Stimulated activated CD8-positive, alpha-beta memory T cell treated with anti-CD3 and anti-CD28 coated beads, Interleukin-4, amount 100 ng/mL, for 1 hour (primary cell): ENCODE measurements around the gene ASCC2.

ENCODE experiments used
- DNase-seq, 2 donors: peaks; one replicate each; pipeline ENCODE4 v3.0.0-alpha.2; 2020; ENCODE audit warnings: low read depth in 2 of 2, low spot score in 1 of 2

Gene ASCC2

GRCh38 chr22:29817724-29818123 is 20.4 kb downstream of the ASCC2 start:
- DNase-seq, result no peak

- no peak for DNase-seq
Measured at GRCh38 chr22:29816980-29817379, 21.1 kb downstream of the ASCC2 start.

GRCh38 chr22:29816539-29816938 is 21.5 kb downstream of the ASCC2 start:
- DNase-seq, result no peak

GRCh38 chr22:29816128-29816527 is 21.9 kb downstream of the ASCC2 start:
- DNase-seq, result no peak

GRCh38 chr22:29815580-29815979 is 22.5 kb downstream of the ASCC2 start:
- DNase-seq, result no peak

GRCh38 chr22:29814003-29814402 is 24.1 kb downstream of the ASCC2 start:
- DNase-seq, result no peak

GRCh38 chr22:29813563-29813962 is 24.5 kb downstream of the ASCC2 start:
- no peak for DNase-seq

GRCh38 chr22:29813126-29813525 is 24.9 kb downstream of the ASCC2 start:
- DNase-seq, result no peak

- no peak for DNase-seq
Measured at GRCh38 chr22:29811377-29811776, 26.7 kb downstream of the ASCC2 start.

GRCh38 chr22:29810216-29810615 is 27.9 kb downstream of the ASCC2 start:
- DNase-seq, result no peak

GRCh38 chr22:29806196-29806595 is 31.9 kb downstream of the ASCC2 start:
- no peak for DNase-seq

GRCh38 chr22:29804985-29805384 is 33.1 kb downstream of the ASCC2 start:
- DNase-seq, result no peak

GRCh38 chr22:29803190-29803589 is 34.9 kb downstream of the ASCC2 start:
- DNase-seq, result no peak

- DNase-seq, result no peak
Measured at GRCh38 chr22:29801796-29802195, 36.3 kb downstream of the ASCC2 start.

GRCh38 chr22:29801153-29801552 is 36.9 kb downstream of the ASCC2 start:
- no peak for DNase-seq

GRCh38 chr22:29799217-29799680 is 38.8 kb downstream of the ASCC2 start:
- no peak for DNase-seq

- no peak for DNase-seq
Measured at GRCh38 chr22:29798801-29799200, 39.3 kb downstream of the ASCC2 start.

- DNase-seq, result no peak
Measured at GRCh38 chr22:29798318-29798717, 39.8 kb downstream of the ASCC2 start.

- DNase-seq, result no peak
Measured at GRCh38 chr22:29797351-29797750, 40.7 kb downstream of the ASCC2 start.

GRCh38 chr22:29795663-29796062 is 42.4 kb downstream of the ASCC2 start:
- no peak for DNase-seq

- DNase-seq, result no peak
Measured at GRCh38 chr22:29793396-29793795, 44.7 kb downstream of the ASCC2 start.

- no peak for DNase-seq
Measured at GRCh38 chr22:29790061-29790460, 48.0 kb downstream of the ASCC2 start.

GRCh38 chr22:29788339-29789279 is 49.5 kb downstream of the ASCC2 start:
- DNase-seq, result no peak
